Bone marrow (tissue), 2 donors: ENCODE measurements around the gene IL1RN.

ENCODE experiments used
- DNase-seq, 2 donors: peaks; one replicate each; lab custom pipeline; 2025; lab: John Stamatoyannopoulos, UW

IL1RN gene

DNA sequence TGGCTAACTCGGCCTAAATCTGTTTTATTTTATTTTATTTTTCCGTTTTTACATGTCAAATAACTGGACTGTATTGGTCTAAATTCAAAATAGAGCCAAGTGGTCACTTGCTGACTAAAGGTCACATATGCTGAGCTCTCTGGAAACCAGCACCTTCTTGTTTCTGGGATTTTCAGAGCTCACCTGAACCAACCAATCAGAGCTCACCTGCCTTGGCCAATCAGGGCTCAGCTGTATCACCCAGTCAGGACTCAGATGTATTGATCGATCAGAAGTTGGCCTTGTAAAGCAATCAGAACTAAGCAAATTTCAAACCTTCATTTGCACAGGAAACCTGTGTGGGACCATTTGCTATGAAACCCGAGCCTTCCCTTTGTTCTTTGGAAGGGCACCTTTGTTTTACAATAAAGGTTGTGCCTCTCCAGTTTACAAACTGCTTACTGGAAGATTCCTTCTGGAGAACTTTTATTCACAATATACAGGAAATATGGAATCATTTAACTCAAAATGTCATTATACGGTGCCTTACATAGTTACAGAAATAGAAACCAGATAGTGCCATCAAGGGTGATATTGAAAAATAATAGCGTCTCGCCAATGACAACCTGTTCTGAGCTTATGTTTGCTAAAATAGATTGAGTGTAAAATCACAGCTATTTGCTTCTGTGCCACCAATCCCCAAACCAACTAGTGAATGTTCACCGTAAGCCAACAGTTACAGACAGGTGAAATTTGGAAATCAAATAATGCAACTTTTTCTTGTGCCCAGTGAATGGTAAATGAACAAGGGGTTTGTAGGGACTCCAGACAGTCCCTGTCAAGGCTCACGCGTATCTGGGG, 29.1 kb downstream of the IL1RN start:
- no peak for DNase-seq

DNA sequence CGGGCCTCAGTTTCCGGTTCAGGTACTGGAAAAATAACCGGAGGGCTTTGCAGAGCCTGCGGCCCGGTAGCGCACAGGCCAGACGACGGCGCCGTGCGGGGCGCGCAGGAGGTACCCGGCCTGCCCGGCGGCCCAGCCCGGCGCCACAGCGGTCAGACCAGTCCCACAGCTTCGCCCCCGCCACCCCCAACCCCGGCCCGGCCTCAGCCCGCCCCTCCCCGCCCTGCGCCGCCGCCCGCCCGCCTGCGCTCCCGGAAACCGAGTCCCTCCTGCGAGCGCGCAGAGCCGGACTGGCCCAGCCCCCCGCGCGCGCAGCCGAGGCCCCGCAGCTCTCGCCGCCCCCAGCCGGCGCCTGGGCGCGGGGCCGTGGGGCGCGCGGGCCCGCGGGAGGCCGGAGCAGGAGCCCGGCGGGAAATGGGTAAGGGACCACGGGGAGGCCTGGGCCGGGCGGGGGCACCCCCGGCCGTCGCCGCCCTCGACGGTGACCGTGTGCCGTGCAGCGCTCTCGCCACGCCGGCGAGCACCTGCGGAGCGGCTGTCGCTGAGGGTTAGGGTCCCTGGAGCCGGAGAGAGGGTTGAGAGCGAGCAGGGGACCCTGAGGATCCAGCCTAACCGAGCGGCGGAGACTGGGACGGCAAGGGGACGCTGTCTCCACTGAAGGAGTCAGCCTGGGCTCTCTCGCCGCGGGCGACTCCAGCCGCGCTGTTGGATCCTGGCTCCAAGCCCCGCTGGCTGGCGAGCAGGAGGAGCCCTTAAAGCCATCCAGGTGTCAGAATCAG, 29.9 kb downstream of the IL1RN start:
- no peak for DNase-seq

DNA sequence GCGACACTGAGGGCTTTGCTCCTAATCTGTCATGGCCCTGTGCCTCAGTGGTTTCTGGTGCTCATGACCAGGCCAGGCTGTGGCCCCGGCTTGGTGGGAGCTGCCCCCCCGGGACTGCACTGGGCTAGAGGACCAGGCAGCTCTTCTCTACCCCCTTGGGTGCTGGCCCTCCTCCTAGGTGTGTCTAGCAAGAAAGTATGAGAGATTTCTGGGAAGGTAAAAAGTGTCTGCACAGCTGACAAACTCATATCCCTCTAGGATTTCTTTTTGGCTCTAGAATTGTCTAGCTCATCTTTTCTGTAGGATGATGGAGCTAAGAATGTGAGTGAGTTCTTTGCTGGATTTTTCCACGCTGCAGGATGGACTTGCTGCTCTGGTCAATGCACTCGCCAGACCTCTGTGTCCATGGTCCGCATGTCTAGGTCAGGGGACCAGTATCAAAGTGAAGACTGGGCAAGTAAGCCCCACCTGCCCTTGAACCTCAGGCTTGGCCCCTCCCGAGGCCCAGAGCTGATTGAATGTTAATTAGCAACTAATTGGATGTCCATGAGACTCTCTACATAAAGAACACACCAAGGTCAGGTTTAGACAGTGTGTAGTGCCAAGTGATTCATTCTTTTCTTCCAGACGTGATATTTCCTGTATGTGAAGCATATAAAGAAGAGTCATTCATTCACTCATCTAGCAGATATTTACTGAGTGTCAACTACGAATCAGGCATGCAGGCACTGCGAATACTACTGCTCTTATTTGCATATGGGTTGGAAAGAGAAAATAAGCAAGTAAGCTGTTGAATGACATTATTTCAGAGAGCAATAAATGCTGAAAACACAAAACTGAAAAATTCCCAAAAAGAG, 30.7 kb downstream of the IL1RN start:
- no peak for DNase-seq

DNA sequence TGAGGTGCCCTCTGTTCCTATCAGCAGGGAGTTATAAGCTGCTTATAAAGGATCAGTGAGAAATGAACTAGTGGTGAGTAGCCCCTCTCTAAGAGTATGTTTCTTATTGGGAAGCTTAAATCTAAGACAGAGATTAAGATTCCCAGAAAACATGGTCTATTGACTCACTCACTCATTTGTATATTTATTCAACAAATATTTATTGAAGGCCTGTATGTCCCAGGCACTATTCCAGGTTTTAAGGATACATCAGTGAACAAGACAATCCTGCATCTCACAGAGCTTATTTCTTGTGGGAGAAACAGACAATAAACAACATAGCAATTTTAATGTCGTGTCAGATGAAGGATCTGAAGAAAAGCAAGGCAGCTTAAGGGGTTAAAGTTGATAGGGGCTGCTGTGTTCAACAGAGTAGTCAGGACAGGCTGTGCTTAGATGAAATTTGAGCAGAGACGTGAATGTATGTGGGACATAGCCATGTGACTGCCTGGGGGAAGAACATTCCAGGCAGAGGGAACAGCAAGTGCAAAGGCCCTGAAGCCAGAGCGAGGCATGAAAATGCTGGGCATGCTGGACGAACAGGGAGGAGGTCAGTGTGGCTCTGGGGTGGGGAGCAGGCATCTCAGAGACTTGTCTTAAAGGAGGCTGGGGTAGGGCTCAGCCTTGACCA, 31.6 kb downstream of the IL1RN start:
- DNase-seq, result no peak

DNA sequence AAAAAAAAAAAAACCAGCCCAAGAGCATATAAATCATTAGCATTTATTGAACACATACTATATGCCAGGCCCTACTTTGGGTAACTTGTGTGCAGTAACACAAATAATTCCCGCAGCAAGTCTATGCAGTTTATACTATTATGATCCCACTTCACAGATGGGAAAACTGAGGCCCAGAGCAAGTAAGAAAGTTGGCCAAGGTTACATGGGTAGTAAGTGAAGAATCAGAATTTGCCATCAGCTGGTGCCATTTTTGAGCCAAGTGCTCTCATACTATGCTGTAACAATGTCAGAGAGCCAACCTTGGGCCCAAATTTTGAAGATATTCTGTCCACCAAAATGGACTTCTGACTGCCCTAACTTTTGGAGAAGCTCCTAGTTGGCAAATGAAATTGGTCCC, 32.9 kb downstream of the IL1RN start:
- no peak for DNase-seq

DNA sequence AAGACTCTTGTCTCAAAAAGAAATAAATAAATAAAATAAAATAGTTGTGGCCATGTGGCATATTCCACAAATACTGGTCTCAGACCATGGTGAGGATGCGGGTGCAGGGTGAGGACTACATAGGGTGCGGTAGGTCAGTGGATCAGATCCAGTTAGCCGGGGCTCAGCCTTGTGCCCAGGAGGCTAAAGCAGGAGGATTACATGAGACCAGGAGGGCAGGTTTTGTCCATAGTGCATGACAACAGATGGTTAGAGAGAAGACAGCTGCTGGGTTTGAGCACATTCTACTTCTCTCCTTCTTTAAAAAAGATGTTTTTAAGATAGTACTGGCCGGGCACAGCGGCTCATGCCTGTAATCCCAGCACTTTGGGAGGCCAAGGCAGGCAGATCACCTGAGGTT, 33.6 kb downstream of the IL1RN start:
- DNase-seq, result no peak

DNA sequence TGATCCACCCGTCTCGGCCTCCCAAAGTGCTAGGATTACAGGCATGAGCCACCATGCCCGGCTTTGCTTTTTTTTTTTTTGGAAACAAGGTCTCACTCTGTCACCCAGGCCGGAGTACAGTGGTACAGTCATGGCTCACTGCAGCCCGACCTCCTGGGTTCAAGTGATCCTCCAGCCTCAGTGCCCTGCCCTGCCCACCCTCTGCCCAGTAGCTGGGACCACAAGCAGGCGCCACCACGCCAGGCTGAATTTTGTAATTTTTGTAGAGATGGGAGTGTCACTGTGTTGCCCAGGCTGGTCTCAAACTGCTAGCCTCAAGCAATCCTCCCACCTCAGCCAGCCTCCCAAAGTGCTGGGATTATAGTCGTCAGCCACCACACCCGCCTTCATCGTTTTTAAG, 34.8 kb downstream of the IL1RN start:
- DNase-seq, result no peak

DNA sequence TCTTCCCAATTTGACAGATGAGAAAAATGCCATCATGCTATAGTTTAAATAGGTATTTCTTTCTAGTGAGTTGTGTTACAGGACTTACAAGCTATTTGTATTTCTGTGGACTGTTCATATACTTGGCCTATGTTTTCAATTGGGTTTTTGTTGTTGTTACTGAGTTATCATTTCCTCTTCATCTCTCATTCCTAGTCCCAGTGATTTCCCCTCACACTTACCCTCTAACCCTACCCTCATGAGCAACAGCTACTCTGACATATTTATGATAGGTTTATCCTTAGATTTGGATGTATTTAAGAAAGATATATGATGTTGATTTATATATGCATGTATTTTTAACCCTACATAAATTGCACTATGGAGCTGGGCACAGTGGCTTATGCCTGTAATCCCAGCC, 35.5 kb downstream of the IL1RN start:
- no peak for DNase-seq

DNA sequence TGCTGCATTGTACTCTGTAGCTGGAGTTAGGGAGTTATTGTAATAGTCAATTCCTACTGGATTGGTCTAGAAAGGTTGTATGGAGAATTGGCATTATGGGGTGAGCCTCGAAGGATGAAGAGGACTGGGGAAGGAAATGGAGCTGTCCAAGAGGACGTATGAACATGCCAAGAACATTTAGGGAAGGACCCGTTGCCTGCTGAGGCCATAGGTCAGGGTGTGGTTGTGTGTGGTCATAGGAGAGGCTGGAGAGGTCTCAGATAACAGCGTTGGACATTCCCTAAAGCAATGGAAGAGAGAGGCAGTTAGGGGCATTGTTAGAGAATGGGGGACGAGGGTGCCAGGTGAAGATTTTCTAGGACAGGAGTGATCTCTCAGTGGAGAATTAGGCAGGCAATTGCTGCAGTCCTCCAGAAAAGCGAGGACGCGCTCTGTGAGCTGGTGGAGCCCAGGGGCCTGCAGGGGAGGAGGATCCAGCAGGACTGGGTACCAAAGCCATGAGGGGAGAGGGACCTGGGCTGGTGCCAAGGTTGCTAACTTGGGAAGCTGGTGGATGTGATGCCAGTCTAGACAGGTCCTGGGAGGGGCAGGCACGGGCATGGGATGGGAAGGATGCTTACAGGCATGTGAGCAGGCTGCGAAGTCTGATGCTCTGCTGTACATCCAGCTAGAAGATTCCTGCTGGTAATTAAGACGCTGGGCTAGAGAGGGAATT, 37.0 kb downstream of the IL1RN start:
- DNase-seq, result no peak

DNA sequence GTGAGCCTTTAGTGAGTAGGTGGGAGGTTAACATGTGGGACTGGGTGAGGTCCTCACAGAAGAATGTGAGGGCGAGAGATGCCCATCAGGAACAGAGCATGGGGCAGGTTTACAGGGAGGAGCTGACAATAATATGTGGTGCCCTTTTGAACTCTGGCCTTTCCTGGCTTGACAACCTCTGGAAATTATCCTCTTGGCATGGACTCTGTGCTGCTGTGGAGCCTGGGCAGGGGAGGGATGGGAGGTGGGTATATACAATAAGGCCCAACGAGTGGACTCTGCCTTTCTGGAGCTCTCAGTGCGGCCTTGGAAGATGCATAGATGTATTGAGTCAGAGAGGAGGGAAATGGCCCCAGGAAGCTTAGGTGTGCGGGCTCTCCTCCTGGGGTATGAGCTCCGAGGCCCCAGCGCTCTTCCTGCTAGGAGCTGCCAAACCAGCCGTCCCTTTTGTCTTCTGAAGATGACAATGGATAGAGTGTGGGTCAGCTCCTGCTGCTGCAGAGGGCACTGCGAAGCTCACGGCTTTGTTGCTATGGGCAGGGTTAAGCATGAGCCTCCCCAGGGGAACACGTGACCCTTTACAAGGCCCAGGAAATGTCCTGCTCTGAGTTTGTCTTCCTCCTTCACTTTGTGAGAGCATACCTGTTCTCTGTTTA, 37.7 kb downstream of the IL1RN start:
- no peak for DNase-seq

DNA sequence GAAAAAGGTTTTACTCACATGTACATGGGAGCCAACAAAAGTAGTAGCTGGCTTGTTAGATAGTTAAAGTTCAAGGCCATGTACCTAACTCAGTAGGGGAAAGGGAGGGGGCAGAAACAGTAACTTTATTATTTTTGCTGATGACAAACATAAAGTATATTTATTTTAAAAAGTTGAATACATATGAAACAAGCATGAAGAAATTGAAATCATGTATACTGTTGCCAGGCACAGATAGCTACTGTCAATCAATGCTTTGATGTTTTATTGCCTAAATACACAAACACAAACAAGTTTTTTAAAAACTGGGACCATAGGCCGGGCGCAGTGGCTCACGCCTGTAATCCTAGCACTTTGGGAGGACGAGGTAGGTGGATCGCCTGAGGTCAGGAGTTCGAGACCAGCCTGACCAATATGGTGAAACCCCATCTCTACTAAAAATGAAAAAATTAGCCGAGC, 38.8 kb downstream of the IL1RN start:
- no peak for DNase-seq

DNA sequence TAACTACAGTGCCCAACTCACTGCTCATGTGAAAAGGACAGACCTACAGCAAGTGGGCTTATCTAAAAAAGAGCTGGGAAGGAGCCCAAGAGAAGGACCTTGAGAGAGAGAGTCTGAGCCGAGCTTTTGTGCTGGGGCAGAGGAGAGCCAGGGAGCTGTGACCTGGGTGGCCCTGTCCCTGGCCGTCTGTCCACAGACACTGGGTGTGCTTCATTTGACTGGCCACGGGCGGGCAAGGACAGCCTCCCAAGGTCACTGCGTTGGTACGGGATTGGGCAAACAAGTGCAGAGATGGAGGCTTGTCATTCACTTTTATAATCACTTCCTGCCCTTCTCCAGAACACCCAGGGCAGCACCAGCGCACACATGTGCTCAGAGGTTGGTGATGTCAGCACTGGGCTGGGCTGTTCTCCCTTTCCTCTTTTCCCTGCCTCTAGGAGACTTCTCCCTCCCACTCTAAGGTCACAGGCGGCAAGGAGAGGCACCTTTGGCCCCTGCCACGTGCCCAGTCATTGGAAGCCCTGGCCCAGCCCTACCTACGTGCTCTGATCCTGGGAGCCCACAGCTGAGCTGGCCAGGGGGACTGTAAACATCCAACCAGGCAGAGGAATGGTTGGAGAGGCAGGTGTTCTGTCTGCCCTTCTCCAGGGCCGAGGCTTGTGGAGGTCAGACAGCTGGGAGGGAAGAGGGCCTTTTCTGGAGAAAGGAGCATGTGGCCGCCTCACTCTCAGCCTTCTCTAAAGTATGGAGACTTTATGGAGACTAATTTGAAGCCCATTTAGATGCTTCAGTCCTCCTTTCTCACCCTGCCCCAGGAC, 39.9 kb downstream of the IL1RN start:
- DNase-seq, result no peak

DNA sequence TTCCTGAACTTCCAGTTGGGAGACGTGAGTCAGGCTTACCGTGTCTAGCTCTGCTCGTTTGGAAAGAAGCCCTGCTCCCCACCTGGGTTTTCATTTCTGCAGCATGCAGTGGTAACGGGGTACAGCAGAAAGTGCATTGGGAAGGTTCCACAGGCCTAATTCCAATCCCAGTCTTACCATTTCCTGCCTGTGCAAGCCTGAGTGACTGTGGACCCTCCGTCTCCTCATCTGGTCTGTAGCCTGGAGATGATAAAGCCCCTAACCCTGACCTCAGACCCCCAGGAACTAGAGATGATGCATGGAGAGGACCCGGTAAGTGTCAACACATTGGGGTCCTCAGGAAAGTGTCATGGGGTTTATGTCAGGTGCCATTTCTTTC, 40.6 kb downstream of the IL1RN start:
- DNase-seq, result no peak

DNA sequence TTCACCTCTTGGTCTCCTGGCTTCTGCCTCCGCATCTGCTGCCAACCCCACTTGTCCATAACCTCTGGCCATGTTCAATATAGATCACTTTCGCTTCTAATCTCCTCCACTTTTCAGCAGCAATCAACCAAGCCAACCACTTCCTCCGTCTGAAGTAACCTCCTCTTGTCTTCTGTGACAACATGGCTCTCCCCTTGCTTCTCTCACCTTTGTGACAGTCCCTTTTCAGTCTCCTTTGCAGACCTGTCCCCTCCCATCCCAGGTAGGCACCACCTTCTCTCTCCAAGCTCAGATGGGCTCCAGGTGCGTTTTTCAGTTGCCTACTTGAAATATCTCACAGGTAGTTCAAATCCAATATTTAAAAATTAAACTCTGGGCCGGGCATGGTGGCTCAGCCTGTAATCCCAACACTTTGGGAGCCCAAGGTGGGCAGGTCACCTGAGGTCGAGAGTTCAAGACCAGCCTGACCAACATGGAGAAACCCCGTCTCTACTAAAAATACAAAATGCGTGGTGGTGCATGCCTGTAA, 41.7 kb downstream of the IL1RN start:
- no peak for DNase-seq

DNA sequence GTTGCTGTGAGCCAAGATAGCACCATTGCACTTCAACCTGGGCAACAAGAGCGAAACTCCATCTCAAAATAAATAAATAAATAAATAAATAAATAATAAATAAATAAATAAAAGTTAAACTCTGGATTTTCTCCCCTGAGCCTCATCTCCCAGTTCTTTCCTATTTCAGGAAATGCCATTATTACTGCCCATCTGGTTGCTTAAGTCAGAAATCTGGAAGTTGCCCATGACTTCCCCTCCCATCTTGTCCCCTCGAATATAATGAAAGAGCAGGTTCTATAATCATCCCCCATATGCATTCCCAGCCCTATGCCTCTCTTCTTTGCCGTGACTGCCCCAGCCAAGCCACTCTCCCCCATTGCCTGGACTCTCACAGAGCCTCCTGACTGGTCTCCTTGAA, 42.2 kb downstream of the IL1RN start:
- DNase-seq, result no peak

DNA sequence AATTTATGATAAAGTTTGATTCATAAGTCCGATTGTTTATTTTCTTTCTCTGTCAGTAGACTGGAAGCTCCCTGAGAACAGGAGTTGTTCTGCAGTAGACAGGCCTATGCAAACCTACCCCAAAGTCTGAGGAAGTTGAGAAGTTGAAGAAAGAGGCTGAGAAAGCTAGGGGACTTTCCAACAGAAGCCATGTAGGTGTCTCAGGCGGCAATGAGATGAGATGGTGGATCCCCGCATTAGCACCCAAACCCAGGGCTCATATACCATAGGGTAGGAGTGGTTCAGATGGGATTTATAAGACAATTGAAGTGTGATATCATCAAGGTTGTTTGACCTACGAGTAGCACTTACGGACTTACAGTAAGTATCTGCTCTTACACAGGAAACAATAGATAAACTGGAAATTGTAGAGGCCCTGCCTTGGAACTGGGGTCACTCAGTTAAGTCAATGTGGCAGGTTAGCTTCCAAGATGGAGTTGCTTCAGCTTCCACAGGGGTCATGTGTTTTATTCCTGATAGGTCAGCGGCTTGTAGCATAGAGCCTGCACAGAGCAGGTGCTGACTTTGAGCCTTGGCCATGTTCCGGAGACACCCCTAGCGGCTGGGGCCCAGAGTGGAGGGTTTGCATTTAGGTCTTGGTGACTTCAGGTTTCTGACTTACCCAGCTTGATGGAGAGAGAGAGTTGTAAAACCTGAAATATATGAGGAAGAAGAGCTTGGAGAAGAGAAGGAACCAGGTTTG, 44.1 kb downstream of the IL1RN start:
- no peak for DNase-seq

DNA sequence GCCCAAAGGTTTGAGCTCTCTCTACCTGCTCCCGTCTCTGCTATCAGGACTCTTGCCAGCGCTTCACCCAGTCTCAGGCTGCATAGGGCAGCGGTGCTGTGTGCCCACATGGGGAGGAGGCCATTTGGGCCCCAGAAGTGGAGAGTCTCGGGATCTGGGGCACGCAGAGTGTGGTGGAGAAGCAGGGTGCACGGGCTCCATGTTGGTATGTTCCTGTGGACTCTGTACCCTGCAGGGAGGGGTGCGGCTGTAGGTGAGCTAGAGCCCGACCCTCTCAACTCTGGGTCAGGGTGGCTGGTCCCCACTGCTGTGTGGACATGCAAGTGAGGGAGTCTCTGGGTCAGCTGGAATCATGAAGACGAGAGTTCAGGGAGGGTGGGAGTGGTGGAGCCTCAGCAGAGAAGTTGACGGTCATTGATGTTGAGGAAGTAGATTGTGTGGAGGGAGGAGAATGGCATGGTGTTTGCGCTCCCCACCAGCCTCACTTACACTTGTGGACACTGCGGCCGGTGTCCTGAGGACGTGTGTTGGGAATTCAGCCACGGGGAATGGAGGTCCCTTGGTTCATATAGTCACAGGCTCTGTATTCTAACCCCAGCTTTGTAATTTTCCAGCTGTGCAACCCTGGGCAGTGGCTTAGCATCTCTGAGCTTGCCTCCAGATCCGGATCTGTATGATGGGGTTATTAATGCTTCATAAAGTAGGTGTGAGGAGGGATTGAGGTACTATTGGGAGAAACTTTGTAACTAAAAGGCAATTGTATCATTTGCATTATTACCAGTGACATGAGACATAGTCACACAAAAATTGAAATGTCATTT, 45.5 kb downstream of the IL1RN start:
- DNase-seq, result no peak
